Measurements from ENCODE around the gene PCLAF.
"Not testable (repeated sequence)": the region's sequence is repeated elsewhere in the genome, so short reads cannot be mapped to it uniquely, and the experiment has no call there.

PCLAF gene

DNA sequence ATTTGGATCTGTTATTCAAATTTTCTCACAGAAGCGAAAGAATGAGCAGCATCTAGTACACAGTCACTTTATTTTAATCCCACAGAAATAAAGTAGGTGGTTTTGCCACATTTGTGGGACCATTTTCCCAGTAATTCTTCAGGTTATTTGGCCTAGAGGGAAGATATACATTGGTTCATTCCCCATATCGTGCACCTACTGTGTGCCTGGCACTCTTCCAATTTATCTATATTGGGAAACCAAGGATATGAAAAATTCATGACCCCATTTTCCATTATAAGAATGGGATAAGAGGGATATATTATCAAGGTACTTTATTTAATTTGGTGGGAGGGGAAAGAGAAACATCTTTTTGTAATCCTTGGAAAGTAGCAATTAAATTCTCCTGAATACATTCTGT is 41.5 kb upstream of the PCLAF start:
- TF ChIP-seq, protein P1, sequence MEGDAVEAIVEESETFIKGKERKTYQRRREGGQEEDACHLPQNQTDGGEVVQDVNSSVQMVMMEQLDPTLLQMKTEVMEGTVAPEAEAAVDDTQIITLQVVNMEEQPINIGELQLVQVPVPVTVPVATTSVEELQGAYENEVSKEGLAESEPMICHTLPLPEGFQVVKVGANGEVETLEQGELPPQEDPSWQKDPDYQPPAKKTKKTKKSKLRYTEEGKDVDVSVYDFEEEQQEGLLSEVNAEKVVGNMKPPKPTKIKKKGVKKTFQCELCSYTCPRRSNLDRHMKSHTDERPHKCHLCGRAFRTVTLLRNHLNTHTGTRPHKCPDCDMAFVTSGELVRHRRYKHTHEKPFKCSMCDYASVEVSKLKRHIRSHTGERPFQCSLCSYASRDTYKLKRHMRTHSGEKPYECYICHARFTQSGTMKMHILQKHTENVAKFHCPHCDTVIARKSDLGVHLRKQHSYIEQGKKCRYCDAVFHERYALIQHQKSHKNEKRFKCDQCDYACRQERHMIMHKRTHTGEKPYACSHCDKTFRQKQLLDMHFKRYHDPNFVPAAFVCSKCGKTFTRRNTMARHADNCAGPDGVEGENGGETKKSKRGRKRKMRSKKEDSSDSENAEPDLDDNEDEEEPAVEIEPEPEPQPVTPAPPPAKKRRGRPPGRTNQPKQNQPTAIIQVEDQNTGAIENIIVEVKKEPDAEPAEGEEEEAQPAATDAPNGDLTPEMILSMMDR (IDR thresholded peaks at IDR 0.05; ENCODE audit: low read depth, low read length) = no peak
- no peak overlapping the region for H3K4me3 ChIP-seq (ENCODE audit: low read depth, low read length)

DNA sequence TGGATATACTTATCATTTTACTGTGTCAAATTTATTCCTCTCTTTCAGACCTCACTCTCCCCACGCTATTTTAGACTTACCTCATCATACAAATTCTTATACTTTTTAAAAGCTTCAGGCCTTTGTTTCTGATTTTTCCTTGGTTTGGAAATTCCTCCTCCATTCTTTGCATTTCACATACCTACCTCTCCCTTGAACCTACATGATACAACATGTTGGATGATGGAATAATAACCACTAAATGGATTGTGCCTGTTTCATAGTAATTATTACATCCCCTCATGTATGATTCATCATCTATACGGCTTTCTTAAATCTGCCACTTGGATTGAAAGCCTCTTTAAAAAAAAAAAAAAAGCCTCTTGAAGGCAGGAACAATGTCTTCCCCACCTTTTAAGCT is 31.0 kb upstream of the PCLAF start:
- H3K4me3 ChIP-seq (ENCODE audit: low read depth, low read length) = no peak overlapping the region
- TF ChIP-seq, protein P1 (IDR thresholded peaks at IDR 0.05; ENCODE audit: low read depth, low read length) = no peak

DNA sequence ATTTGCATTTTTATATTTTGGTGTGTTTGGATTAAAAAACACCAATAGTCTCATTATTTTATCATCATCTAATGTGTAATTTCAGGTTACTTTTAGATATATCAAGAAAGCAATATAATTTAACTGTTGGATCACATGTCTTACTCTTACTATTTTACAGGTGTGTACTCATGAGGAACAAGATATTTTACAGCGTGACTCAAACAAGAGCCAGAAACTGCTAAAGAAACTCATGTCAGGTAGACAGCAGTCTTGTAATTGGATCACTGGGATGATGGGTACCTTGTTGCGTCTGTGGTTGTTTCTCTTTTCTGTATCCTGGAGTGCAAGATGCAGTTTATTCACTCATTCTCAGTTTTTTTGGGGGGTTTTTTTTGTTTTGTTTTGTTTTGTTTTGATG is 19.3 kb upstream of the PCLAF start:
- TF ChIP-seq, protein P1 (IDR thresholded peaks at IDR 0.05; ENCODE audit: low read depth, low read length) = no peak
- no peak overlapping the region for H3K4me3 ChIP-seq (ENCODE audit: low read depth, low read length)

DNA sequence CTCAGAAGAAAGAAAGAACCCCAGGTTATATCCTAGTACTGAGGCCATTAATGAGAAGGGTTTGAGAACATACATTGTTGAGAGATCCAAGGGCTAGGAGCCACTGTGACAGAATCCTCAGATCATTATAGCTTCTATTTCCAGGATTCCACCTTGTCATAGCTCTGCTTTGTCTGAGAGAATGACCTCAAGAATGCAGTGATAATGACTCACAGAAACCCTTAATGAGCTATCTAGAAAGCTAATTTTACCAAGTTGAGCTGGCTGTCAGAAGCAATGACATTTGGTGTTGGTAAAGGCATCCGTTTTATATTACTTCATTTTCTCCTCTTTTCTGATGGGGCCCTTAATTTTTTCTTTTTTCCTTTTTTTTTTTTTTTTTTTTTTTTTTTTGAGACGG is 17.3 kb upstream of the PCLAF start:
- H3K4me3 ChIP-seq (ENCODE audit: low read depth, low read length) = no peak overlapping the region
- TF ChIP-seq, protein P1 (IDR thresholded peaks at IDR 0.05; ENCODE audit: low read depth, low read length) = no peak

DNA sequence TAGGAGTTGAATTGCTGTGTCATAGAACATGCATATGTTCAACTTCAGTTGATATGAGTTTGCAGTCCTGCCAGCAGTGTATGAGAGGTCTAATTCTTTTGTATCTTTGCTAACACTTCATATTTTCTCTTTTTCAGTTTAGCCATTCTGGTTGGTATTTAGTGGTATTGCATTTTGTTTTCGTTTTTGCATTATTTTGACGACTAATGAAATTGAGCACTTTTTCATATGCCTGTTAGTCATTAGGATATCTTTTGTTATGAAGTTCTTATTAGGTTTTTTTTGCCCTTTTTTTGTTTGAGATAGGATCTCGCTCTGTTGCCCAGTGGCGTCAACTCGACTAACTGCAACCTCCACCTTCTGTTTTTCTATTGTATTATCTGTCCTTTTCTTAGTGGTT is 15.5 kb upstream of the PCLAF start:
- TF ChIP-seq, protein P1 (IDR thresholded peaks at IDR 0.05; ENCODE audit: low read depth, low read length) = no peak
- no peak overlapping the region for H3K4me3 ChIP-seq (ENCODE audit: low read depth, low read length)

DNA sequence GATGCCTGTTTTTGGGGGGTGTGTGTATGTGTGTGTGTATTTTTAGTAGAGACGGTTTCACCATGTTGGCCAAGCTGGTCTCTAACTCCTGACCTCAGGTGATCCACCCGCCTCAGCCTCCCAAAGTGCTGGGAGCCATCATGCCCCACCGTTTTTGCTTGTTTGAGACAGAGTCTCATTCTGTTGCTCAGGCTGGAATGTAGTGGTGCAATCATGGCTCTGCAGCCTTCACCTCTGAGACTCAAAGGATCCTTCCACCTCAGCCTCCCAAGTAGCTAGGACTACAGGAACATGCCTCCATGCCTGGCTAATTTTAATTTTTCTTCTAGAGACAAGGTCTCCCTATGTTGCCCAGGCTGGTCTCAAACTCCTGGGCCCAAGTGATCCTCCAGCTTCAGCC is 11.2 kb upstream of the PCLAF start:
- H3K4me3 ChIP-seq (ENCODE audit: low read depth, low read length) = not testable (repeated sequence)

DNA sequence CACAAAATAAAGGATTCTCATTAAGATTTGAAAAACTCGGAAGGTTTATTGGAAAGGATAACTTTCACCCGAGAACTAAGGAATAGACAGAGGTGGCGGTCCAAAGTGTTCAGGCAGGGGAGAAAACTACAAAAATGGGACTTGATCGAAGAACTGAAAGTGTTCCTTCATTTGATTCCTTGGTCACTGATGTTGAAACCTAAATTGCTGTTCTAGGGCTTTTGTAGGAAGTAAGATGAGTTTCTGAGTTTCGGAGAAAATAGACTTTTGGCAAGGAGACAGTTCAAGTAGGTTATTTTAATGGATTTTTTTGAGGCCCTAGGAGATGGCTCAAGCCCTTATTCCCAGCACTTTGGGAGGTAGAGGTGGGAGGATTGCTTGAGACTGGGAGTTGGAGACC is 7.8 kb upstream of the PCLAF start:
- TF ChIP-seq, protein P1 (IDR thresholded peaks at IDR 0.05; ENCODE audit: low read depth, low read length) = no peak
- H3K4me3 ChIP-seq (ENCODE audit: low read depth, low read length) = peak overlapping the region; percentile 80

DNA sequence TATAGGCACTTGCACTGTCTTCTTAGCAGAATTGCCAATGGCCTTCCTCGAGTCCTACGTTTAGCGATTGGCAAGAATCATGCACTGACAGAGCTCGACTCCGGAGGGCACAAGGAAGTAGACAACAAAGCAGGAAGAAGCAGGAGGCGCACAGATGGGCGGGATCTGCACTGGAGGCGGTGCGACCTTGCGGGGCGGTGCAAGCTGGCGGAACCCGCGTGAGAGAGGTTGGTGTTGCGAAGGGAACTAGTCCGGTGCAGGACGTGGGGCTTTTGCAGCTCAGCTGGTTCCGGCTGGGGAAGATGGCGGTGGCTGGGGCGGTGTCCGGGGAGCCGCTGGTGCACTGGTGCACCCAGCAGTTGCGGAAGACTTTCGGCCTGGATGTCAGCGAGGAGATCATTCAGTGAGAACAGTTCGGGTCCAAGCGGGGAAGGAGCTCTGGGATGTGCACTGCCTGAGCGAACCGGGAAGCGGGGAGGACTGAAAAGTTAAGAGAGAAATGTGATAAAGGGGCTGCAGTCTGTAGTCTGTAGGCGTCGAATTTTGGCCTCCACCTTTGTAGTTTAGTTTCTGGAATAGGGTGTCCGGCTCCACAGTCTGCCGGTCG is 6.4 kb upstream of the PCLAF start, which contains the start of gene TRIP4:
Gene TRIP4 (plus strand): TSS at position 275 of the 607 bp plus-strand sequence. CDS start 28 bp downstream, at position 303.
- TF ChIP-seq, protein P1 (IDR thresholded peaks at IDR 0.05; ENCODE audit: low read depth, low read length) = no peak
- H3K4me3 ChIP-seq (ENCODE audit: low read depth, low read length) = peak within 1 kb of the TSS; percentile 80

Measured in WI38 (cell line).